Endothelial cell (in vitro differentiated cells): ENCODE measurements around the gene GLB1L2. TPM values are rescaled to one million over a fixed set of nuclear protein-coding genes. Genes with fewer than 3 reads are reported as not detected.

Experiments used
- DNase-seq: peaks from one replicate; pipeline ENCODE4 v3.0.0; 2021; ENCODE audit warnings: low spot score
- H3K27ac Mint-ChIP-seq: one replicate; pipeline ENCODE4 v1.8.0; 2021; ENCODE audit warnings: mixed read lengths, inconsistent platforms; ENCODE audit not compliant: unreplicated experiment
- H3K27me3 Mint-ChIP-seq: one replicate; pipeline ENCODE4 v1.8.0; 2021; ENCODE audit warnings: mild to moderate bottlenecking, moderate library complexity, mixed read lengths, inconsistent platforms; ENCODE audit not compliant: unreplicated experiment
- H3K36me3 Mint-ChIP-seq: one replicate; pipeline ENCODE4 v1.8.0; 2021; ENCODE audit warnings: mild to moderate bottlenecking, low read depth, mixed read lengths, inconsistent platforms; ENCODE audit not compliant: unreplicated experiment
- H3K4me1 Mint-ChIP-seq: one replicate; pipeline ENCODE4 v1.8.0; 2021; ENCODE audit warnings: mild to moderate bottlenecking, mixed read lengths, inconsistent platforms; ENCODE audit not compliant: unreplicated experiment
- H3K4me3 Mint-ChIP-seq: one replicate; pipeline ENCODE4 v1.8.0; 2021; ENCODE audit warnings: mild to moderate bottlenecking, mixed read lengths, inconsistent platforms; ENCODE audit not compliant: unreplicated experiment
- H3K9me3 Mint-ChIP-seq: one replicate; pipeline ENCODE4 v1.8.0; 2021; ENCODE audit warnings: mixed read lengths, inconsistent platforms; ENCODE audit not compliant: unreplicated experiment
- total RNA-seq: library from RNA; stranded (reverse); fragmentation: NEBNext Ultra II Directional; extraction: Animal tissue kit (Norgen Biotek cat#: 25700); gene quantifications from one replicate; pipeline ENCODE4 v1.2.1, GENCODE V29; 2021; ENCODE audit not compliant: unreplicated experiment
- TF ChIP-seq, protein P1 (sequence below): fragments of 200-600 bp; sonication (generic); IDR thresholded peaks from one replicate; pipeline ENCODE4 v1.5.0; 2021; ENCODE audit warnings: antibody characterized with exemption; ENCODE audit not compliant: unreplicated experiment

The GLB1L2 gene
- total RNA-seq, 1 donor from 2014 or later = 5.0 TPM

DNA sequence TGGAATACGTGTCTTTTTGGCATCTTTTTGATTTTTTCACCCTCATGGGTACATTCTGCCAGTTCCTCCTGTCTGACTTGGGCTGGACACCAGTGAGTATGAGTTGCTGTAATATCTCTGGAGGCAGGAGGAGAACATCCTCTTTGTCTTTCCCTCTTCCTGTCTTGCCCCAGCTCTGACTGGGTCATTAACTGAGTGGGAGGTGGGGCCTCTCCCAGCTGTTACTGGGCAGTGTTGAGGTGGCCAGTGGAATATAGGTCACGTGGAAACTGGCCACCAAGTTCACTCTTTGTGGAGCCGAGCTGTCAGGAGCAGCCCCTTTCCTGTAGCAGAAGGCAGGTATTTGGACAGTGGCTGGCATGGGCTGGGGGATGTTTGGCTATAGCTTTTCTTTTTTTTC, 2.2 kb downstream of the GLB1L2 start:
- Mint-ChIP-seq H3K9me3 (no peaks in the 10 kb centered on the region), H3K4me1 (peaks cover 23% of the 10 kb centered on the region), H3K4me3 (no peak overlapping the region), H3K27me3 (peaks cover 17% of the 10 kb centered on the region), H3K36me3 (peaks cover 9% of the 10 kb centered on the region), H3K27ac (no peak overlapping the region)
- TF ChIP-seq, protein P1, sequence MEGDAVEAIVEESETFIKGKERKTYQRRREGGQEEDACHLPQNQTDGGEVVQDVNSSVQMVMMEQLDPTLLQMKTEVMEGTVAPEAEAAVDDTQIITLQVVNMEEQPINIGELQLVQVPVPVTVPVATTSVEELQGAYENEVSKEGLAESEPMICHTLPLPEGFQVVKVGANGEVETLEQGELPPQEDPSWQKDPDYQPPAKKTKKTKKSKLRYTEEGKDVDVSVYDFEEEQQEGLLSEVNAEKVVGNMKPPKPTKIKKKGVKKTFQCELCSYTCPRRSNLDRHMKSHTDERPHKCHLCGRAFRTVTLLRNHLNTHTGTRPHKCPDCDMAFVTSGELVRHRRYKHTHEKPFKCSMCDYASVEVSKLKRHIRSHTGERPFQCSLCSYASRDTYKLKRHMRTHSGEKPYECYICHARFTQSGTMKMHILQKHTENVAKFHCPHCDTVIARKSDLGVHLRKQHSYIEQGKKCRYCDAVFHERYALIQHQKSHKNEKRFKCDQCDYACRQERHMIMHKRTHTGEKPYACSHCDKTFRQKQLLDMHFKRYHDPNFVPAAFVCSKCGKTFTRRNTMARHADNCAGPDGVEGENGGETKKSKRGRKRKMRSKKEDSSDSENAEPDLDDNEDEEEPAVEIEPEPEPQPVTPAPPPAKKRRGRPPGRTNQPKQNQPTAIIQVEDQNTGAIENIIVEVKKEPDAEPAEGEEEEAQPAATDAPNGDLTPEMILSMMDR = no peak
- no peak for DNase-seq

GRCh38 chr11:134334796-134335571, 3.2 kb downstream of the GLB1L2 start:
- peaks cover 23% of the 10 kb centered on the region for H3K4me1 Mint-ChIP-seq
- H3K27ac Mint-ChIP-seq = no peak overlapping the region
- TF ChIP-seq, protein P1 = no peak
- no peak overlapping the region for H3K4me3 Mint-ChIP-seq
- no peak for DNase-seq
- H3K27me3 Mint-ChIP-seq = peaks cover 17% of the 10 kb centered on the region
- peaks cover 9% of the 10 kb centered on the region for H3K36me3 Mint-ChIP-seq
- H3K9me3 Mint-ChIP-seq = no peaks in the 10 kb centered on the region

- Mint-ChIP-seq H3K4me3 (no peak overlapping the region), H3K4me1 (peaks cover 17% of the 10 kb centered on the region), H3K36me3 (peaks cover 5% of the 10 kb centered on the region), H3K9me3 (no peaks in the 10 kb centered on the region), H3K27ac (no peak overlapping the region), H3K27me3 (peaks cover 17% of the 10 kb centered on the region)
- DNase-seq = no peak
- TF ChIP-seq, protein P1 = no peak
Measured at GRCh38 chr11:134337051-134337450, 5.3 kb downstream of the GLB1L2 start.

DNA sequence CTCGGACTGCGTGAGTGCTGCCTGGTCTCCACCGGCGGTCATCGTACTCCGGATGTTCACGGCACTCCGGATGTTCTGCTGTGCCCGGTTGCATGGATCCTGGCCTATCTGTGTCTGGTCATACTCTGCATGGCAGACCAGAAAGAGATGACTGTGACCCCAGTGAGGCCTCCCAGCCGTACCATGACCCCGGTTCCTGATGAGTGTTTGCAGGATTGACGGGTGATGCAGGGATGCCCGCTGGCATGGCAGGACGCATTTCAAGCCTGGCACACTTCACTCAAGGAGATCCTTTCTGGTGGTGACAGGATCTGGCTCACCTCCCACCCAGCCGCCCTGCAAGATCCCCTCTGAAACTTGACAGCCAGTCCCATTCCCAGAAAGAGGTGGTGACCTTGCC, 6.3 kb downstream of the GLB1L2 start:
- no peak overlapping the region for H3K4me3 Mint-ChIP-seq
- no peak for DNase-seq
- no peak overlapping the region for H3K27ac Mint-ChIP-seq
- no peaks in the 10 kb centered on the region for H3K9me3 Mint-ChIP-seq
- peaks cover 10% of the 10 kb centered on the region for H3K4me1 Mint-ChIP-seq
- peaks cover 12% of the 10 kb centered on the region for H3K27me3 Mint-ChIP-seq
- TF ChIP-seq, protein P1 = no peak
- no peaks in the 10 kb centered on the region for H3K36me3 Mint-ChIP-seq

- H3K27me3 Mint-ChIP-seq = peaks cover 6% of the 10 kb centered on the region
- H3K27ac Mint-ChIP-seq = no peak overlapping the region
- no peaks in the 10 kb centered on the region for H3K36me3 Mint-ChIP-seq
- H3K4me1 Mint-ChIP-seq = peaks cover 6% of the 10 kb centered on the region
- no peaks in the 10 kb centered on the region for H3K9me3 Mint-ChIP-seq
- no peak overlapping the region for H3K4me3 Mint-ChIP-seq
- TF ChIP-seq, protein P1 = no peak
- DNase-seq = no peak
Measured at GRCh38 chr11:134338654-134339053, 6.9 kb downstream of the GLB1L2 start.
